ENCODE measurements around the gene CST8.
"Not testable (repeated sequence)": the region's sequence is repeated elsewhere in the genome, so short reads cannot be mapped to it uniquely, and the experiment has no call there.

CST8 gene, protein sequence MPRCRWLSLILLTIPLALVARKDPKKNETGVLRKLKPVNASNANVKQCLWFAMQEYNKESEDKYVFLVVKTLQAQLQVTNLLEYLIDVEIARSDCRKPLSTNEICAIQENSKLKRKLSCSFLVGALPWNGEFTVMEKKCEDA

DNA sequence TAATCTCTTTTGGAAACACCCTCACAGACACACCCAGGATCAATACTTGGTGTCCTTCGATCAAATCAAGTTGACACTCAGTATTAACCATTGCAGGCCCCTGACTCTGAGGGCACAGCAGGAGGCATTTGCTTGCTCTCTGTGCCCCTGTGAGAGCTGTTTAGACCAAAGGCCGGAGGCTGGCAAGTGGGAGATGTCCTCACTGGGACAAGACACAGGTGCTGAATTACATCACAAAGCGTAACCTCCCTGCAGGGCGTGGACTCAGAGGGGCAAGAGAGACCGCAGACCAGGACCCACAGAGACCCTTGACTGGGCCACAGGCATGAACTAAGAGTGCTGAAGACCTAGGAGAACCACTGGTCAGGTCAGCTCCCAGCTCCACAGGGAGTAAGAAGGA, at the start of gene CST8:
TSS of gene CST8 (plus strand) at position 301 of the 400 bp plus-strand sequence. CDS start 551 bp downstream, outside the sequence.
- DNase-seq = no peak

DNA sequence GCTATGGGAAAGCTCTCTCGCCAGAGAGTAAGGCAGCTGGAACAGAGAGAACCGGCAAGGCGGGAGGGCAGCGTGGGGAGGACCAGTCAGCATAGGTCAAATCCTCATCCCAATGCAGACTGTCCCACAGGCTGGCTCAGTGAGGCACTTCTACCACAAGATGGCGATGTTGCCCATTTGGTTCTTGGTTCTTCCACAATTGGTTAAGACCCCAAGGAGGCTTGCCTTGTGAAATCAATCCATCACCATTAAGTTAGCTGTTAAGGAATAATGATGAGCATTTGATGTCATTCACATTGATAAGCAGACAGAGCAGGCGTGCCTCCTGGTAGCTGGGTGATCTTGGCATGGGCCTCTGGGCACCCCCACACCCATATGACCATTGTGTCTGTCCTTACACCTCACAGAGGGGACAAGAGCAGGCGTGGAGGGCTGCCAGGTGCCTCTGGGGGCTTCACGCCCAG, 49.0 kb upstream of the CST8 start:
- DNase-seq = peak; percentile 28

DNA sequence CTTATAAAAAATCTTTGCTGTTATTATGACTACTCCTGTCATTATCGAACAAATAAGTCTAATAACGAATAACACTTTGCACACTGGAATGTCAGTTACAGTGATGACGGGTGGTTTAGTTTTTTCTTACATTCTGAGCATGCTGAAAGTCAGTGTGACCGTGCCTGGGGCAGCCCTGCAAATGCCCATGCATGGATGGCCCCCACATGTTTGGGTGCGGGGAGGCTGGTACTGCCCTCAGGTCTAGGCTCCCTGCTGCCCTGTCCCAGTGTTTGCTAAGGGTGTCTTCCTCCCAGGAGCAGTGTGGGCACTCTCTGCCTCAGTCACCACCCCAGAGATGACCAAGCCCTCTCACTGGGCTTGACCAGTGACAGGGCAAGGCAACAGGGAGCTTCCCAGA, 48.5 kb upstream of the CST8 start:
- no peak for DNase-seq

DNA sequence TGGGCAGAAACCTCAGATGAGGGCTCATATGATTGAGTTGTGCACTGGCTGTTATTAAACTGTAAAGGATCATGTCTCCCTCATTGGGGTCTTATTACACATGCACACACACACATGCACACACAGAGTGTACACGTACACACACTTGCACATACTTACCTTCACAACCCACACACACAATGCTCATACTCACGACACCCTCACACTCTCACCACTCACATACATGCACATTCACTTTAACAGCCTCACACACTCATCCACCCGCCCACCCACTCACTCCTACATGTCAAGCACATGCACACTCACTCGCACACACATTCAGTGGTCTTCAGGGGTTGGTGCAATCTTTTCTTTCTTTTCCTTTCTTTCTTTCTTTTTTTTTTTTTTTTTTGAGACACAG, 46.1 kb upstream of the CST8 start:
- DNase-seq = no peak

DNA sequence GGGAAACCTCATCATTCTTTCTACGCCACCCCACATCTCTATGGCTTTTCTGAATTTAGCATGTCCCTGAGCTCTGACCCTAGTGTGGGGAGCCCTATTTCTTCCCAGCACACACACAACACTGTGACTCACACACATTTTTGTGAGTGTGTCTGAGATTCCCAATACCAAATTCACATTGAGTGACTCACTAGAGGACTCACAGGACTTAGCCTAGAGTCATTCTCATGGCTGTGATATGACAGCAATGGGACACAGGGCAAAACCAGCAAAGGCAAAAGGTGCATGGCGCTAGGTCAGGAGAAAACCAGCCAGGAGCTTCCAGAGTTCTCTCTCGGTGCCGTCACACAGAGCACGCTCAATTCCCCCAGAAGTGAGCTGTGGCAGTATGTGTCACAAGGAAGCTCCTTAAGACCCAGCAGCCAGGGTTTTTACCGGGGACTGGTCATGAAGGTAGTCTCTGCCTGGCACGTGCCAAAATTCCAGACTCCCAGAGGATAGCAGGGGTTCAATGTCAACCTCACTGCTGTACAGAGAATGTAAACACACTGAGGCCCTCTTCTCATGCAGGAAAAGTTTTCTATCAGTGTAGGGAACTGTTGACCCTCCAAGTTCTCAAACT, 45.2 kb upstream of the CST8 start:
- DNase-seq = no peak

DNA sequence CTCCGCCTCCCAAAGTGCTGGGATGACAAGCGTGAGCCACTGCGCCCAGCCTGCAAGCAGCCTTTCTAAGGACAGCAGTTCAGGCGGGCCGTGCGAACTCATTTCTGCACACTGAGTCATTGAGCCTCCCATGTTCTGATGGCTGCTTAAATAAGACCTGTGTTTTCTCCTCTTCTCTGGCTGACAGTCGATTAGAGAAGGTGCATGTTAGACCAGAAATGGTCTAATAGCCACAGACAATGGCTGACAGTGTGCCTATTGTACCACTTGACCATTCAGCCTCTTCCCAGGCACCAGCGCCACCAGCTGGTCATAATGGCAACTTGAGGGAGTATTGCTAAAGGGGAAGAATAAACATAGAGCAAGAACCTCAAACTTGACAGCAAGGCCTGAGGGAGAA, 44.4 kb upstream of the CST8 start:
- peak; percentile 66 for DNase-seq

DNA sequence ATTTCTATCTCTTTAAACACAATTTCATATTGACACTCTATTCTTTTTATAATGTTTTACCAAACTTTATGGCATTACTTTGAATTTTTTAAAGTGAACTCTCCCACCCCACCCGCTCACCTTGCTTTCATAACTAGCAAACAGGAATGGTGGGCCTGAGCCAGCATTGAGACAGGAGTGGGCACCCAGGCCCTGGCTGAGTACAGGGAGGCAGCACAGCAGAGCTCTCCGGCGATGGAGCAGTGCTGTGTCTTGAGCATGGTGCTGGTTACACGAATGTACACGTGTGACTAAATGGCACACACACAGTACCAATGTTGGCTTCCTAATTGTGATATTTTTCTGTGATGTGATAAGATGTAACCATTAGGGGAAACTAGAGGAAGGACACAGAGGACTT, 42.8 kb upstream of the CST8 start:
- no peak for DNase-seq

DNA sequence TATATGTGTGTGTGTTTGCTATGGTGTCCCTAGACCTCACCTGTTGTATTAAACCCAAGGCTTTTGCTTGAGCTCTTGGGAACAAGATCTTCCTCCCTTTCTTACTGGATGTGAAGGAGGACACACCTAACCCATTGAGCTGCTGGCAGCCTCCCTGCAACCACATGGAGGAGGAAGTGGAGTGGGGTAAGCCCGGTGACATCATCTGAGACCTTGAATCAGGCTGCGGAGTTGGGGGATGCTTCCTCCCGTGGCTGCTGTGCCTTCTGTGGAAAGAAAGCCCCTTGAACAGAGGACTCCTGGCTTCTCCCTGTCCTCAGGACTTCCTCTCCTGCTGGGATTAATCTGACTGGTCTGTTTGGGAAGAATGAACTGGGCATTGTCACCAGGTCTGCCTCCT, 41.5 kb upstream of the CST8 start:
- DNase-seq = no peak

DNA sequence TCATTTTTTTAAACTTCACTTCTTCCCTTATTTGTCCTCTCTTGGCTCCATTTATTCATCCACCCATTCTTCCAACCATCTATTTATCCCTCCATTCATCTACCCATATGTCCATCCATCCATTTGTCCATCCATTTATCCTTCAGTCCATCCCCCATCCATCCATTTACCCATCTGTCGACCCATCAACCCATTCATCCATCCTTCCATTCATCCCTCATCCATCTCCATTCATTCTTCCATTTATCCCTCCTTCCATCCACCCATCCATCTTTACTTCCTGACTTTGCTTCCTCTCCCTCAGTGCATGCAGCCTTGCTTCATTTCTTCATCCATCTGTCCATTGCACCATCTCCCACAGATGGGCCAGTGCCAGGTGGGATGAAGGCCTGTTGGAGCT, 40.0 kb upstream of the CST8 start:
- no peak for DNase-seq

DNA sequence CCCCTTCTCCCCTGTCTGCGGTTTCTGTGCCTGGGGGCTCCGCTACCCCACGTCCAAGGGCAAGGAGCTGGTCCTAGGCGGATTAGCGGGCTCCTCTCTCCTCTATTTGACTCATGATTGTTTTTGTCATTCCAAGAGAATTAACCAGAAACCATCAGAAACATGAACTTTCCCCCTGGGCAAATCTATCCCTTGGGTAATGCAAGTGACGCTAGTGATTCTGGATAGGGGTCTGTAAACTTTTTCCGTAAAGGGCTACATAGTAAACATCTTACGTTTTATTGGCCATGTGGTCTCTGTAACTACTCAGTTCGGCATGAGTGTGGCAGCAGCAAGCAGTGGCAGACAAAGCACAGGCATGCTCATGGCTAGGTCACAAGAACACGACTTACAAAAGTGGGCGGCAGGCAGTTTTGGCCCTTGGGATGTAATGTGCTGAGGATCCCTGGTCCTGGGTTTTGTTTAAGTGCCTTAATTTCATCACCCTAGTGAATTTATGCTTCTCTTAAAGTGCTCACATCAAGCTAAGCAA, 38.9 kb upstream of the CST8 start:
- DNase-seq = no peak

DNA sequence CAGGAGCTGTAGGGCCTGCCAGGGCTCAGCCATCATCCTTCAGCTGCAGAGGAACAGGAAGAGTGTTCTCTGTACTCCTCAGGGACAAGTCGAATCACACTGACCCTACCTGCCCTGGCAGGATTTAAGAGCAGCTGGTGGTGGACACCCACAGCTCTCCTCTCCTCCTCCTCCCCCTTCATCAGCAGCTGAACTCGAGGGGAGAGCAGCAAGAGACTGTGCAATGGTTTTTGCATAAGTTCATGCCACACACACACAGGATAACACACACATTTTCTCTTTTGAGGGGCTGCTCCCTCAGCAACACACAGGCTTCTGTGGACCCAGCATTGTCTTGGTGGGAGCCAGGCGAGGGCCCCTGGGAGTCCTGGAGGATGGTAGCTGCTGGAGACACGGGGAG, 38.1 kb upstream of the CST8 start, which contains the start of gene CST11:
TSS of gene CST11 (minus strand) at position 101 of the 400 bp plus-strand sequence. CDS start at position 36, 65 bp downstream.
- DNase-seq = no peak

DNA sequence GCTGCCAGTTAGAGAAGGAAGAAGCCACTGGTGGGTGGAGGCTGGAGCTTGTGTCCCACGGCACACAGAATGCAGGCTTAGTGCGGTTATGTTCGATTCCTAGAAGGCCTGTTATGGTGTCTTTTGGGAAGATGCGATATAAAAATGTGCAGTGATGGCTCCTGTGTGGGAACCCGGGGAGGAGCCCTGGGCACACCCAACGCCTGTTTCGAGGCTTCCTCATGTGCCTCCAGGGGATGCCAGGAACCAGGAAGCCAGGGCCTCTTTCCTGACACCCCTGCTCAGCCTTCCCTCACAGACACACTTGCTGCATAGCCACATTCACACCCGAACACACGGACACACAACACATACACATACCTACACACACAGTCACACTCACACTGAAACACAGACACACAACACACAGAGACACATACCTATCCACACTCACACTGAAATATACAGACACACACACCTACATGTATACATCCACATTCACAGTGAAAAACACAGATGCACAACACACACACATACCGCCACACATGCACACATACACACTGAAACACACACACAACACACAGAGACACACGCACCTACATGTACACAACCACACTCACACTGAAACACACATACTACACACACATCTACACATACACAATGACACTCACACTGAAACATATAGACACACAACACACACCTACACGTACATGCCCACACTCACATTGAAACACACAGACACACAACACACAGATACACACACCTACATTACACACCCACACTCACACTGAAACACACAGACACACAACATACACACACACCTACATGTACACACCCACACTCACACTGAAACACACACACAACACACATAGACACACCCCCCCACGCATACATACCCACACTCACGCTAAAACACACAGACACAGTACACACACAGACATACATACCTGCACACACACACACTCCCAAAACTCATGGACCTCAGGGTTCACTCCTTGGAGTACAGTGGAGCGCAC, 37.1 kb upstream of the CST8 start:
- DNase-seq = no peak

DNA sequence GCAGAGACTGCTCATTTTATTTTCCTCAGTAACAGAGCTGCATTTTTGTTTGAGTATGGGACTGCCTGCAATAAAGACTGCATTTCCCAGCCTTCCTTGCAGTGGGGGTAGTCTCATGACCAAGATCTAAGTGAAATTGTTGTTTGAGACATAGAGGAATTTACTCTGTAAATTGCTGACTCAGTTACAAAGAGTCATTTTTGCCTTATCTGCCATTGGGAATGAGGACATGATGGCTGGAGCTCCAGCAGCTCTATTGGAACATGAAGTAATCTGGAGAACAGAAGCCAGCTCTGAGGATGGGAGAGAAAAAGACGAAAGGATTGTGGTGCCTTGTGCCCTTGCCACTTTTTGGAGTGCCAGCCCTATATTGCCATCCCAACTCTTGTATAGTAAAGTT, 36.1 kb upstream of the CST8 start:
- DNase-seq = no peak

DNA sequence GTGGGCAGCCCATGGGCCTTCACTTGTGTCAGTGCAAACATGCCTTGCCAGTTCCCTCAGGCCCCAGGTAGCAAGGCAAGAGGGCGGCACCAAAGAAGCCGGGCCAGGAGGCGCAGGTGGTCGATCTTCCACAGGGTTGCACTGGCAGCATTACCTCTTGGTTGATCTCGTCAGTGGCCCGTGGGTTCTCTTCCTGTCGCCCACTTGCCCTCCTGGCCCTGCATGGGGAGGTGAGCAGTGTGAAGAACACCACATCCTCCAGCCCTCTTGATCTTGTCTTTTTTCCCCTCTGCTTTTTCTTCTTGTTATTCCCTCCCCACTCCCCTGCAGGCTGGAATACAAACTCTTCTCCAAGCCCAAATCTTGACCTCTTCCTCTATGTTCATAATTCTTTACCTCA, 35.3 kb upstream of the CST8 start:
- DNase-seq = no peak

DNA sequence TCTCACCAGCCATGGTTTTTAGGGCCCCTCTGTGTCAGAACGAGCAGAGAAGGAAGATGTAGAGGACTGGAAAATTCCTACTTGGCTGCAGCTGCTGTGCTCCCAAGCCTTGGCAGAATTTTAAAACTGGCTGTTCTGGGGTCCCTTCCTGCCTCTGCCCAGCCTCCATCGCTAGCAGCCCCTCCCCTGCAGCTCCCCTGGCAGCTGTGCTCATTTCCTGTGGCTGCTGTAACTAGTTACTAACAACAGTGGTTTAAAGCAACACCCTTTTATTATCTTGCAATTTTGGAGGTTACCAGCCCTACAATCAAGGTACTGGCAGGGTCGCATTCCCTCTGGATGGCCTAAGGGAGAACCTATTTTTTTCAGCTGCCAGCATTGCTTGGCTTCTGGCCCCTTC, 34.5 kb upstream of the CST8 start:
- DNase-seq = no peak

DNA sequence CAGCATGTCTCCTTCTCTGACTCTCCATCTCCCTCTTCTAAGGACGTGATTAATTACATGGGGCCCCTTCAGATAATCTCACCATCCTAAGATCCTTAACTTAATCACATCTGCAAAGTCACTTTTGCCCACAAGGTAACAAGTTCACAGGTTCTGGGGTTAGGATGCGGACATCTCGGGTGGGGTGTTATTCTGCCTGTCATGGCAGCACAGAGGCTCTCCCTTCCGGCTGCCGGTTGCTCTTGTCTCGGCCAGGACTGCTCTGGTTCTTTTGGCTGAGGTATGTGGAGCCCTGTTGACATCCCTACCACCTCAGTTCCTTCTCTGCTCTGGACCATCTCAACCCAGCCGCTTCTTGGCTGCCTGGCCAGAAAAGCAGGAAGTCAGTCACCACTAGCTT, 34.0 kb upstream of the CST8 start:
- DNase-seq = no peak

DNA sequence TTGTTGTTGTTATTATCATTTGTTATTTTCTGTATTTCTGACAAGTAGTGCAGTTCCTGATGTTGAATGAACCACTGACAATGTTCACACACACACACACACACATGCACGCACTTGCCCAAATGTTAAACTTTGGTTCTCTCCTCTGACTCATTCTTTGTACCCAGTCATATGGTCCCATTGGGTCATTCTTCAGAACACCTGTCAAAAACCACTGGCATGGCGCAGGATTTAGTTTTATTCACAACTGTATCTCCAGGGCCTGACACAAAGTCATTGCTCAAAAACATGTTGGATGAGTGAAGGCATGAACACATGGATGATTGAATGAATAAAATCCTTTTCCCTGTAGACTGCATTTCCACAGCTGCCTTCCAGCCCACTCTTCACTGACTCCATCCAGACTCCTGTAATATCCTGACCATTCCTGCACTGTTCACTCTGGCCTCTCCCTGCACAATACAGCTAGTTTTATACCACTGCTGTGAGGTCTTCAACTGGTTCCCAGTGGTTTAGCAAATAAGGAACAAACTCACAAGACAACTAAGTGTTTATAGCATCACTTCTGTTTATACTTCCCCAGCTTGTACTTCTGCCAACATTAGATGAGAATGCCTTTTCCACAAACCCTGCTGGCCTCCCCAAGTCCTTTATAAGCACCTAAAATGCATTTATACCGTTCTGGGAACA, 31.3 kb upstream of the CST8 start:
- no peak for DNase-seq

DNA sequence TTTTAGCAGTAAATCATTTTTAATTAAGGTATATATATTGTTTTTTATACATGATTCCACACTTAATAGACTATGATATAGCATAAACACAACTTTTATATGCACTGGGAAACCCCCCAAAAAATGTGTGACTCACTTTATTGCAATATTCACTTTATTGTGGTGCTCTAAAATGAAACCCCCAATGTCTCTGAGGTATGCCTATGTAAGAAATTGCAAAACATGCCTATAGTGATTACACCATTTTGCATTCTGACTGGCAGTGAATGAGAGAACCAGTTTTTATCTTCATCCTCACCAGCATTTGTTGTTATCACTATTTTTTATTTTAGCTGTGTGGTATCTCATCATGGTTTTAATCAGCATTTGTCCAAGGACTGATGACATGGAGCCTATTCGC, 29.7 kb upstream of the CST8 start:
- no peak for DNase-seq

DNA sequence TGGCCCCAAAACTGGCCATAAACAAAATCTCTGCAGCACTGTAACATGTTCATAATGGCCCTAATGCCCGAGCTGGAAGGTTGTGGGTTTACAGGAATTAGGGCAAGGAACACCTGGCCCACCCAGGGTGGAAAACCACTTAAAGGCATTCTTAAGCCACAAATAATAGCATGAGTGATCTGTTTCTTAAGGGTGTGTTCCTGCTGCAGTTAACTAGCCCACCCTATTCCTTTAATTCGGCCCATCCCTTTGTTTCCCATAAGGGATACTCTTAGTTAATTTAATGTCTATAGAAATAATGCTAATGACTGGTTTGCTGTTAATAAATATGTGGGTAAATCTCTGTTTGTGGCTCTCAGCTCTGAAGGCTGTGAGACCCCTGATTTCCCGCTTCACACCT, 24.0 kb upstream of the CST8 start:
- DNase-seq = not testable (repeated sequence)

DNA sequence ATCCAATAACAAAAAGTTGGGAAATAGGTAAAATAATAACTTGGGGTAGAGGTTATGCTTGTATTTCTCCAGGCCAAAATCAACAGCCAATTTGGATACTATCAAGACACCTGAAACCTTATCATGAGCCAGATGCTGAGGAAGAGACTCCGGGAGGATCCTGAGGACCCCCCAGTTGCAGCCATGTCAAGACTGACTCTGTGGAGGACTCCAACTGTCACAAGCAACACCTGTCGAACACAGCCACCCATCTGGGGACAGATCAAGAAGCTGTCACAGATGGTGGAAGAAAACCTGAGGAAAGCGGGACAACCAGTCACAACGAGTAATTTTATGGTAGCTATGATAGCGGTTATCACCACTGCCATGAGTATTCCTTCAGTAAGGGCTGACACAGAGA, 18.6 kb upstream of the CST8 start:
- DNase-seq = not testable (repeated sequence)

DNA sequence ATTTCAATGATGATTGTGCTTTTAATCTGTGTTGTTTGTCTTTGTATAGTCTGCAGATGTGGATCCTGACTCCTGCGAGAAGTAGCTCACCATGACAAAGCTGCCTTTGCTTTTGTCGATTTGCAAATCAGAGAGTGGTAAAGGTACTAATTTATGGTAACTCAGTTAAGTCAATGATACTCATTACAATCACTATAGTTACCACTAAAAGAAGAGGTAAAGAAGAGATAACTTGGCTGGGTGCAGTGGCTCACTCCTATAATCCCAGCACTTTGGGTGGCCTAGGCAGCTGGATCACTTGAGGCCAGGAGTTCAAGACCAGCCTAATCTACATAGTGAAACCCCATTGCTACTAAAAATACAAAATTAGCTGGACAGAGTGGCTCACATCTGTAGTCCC, 17.6 kb upstream of the CST8 start:
- DNase-seq = not testable (repeated sequence)

DNA sequence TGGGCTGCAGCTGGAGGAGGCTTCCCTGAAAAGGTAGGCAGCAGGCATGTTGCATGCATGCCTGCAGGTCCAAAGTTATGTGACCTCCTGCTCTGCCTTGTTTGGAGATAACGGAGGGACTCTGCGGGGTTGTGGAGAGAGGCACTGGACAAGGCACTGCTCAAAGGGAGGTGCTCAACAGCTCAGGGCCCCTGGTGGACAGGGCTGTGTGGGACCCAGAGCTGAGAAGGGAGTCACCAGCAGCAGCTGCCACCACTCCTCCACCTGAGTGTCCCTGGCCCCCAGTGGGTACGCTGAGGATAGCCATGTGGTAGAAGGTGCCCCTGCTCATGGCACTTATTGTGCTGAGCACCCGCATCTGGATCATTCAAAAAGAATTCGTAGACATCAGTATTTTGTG, 15.5 kb upstream of the CST8 start:
- DNase-seq = no peak
